NOMO-1 treated with DMSO at 0.1 percent for 48 hours (cell line): ENCODE results near the gene ZNF548.
"Not testable (repeated sequence)": the region's sequence is repeated elsewhere in the genome, so short reads cannot be mapped to it uniquely, and the experiment has no call there.

Experiments
- DNase-seq: peaks from one replicate; lab custom pipeline; 2025; ENCODE audit not compliant: unreplicated experiment; lab: John Stamatoyannopoulos, UW

ZNF548 gene

DNA sequence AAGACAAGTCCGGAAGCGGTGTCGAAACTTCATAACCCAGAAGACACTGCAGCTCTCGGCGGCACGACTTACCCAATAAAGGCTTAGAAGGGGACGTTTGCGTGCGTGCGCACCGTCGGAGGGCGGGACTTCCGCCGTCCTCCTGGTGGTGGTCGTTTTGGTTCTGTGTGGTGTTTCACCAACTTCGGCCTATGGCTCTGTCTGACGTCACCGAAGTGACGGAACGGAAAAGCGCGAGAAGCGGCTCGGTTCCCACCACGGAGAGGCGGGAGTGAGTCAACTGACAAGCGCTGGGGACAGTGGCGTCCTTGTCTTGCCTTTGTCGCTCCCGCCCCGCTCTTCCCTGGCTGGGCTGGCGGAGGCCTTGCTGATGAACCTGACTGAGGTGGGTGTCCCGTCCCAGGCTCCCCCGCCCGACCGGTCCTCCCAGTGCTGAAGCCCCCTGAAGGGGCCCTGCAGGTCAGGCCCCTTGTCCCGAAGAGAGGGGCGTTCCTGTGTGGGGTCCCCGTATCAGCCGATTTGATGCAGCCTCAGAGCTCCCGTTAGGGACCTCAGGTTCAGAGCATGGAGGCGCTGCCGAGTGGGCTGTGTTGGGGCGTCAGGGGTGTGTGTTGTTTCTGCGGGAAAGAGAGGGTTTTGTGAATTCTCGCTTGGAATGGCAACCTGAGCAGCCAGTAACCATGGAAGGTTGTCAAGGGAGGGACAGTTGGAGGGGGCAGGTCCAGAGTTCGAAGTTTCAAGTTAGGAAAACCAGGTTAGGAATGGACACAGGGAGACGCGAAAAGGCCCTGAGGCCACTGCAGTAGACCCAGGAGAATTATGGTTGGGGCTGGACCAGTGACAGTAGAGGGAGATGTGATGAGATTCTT, at the start of gene ZNF548:
ZNF548 (plus strand) TSS at position 125 of the 869 bp plus-strand sequence; CDS start at position 371, 246 bp downstream.
- peak; percentile 96 for DNase-seq

DNA sequence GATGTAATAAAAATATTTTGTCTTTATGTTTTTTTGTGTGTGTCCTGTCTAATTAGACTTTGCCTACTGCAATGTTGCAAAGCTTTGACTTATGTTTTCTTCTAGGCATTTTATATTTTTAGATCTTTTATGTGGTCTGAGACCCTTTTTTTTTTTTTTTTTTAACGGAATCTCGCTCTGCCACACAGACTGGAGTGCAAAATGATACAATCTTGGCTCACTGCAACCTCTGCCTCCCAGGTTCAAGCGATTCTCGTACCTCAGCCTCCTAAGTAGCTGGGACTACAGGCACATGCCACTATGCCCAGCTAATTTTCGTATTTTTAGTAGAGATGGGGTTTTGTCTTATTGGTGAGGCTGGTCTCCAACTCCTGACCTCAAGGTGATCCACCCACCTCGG, 47.1 kb upstream of the ZNF548 start:
- no peak for DNase-seq

DNA sequence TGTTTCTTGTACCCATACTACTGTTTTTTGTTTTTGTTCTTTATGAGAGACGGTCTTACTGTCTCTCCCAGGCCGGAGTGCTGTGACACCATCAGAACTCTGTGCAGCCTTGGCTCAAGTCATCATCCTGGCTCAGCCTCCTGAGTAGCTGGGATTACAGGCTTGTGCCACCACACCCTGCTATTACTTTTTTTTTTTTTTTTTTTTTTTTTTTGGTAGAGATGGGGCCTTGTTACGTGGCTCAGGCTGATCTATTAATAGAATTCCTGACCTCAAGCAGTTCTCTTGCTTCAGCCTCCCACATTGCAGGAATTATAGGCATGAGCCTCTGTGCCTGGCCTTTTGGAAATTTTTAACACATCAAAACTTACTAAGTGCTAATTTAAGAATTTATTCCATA, 41.5 kb upstream of the ZNF548 start:
- no peak for DNase-seq

DNA sequence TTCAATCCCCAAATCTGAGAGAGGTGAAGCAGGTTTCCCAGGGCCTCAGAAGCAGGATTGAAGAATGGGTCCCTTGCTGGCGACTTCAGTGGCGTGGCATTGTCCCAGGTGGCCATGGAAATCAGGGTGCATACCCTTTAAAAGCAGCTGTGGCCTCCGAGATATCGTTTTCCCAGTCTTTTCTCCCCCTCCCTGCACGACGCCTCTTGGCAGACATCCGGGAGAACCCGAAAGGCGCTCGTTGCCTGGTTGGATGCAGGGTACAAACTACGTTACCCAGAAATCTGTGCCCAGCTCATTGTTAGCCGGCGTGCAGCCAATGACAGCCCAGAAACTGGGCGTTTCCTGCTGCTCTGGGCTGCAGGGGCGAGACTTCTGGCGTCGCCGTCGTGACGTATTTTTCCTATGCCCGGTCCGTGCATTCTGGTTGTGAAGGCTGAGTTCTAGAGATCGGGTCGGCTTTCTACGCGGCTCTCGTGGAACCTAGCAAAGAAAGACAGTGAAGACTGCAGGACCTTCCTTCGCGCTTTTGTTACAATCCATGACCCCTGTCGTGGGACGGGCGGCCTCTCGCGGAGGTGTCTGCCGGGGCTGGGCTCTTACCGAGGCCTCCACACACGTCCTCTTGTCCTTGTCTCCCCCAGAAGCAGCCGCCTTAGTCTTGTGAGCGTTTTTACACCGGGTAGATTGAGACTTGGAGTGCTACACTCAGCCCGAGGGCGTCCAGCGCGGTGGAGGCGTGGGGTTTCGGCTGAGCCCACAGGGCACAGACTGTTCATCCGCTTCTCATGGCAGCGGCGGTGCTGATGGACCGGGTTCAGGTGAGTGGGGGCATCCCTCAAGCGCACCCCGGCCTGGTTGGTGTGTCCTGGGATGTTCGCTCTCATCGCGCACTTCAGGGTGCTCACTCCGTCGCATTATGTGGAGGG, 38.5 kb upstream of the ZNF548 start, which contains the start of gene ZNF304:
ZNF304 (plus strand) TSS at position 395 of the 929 bp plus-strand sequence; CDS start at position 789, 394 bp downstream.
- peak; percentile 92 for DNase-seq

DNA sequence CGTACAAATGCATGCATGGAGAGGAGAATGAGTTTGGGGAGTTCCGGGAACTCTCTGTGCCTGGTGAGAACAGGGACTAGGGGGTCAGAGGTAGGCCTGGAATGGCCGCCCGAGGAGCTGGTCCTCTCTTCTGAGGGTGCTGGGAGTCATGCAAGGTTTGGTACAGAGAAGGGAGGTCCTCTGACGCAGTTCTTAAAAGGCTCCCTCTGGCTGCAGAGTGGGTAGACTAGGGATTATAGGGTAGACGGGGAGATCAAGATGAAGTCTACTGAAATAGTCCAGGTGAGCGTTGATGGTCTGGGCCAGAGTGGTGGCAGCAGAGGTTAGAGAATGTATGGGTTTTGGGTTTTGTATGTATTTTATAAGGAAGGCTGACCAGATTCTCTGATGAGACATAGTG, 37.8 kb upstream of the ZNF548 start:
- DNase-seq, result no peak

DNA sequence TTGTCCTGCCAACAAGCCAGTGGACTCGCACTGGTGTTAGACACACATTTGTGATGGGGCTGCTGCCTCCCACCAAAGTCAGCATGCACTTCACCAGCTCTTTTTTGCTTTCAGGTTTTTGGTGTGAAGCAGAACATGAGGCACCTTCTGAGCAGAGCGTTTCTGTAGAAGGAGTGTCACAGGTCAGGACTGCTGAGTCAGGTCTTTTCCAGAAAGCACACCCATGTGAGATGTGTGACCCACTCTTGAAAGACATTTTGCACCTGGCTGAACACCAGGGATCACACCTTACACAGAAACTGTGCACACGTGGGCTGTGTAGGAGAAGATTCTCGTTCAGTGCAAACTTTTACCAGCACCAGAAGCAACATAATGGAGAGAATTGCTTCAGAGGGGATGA, 33.7 kb upstream of the ZNF548 start:
- no peak for DNase-seq

DNA sequence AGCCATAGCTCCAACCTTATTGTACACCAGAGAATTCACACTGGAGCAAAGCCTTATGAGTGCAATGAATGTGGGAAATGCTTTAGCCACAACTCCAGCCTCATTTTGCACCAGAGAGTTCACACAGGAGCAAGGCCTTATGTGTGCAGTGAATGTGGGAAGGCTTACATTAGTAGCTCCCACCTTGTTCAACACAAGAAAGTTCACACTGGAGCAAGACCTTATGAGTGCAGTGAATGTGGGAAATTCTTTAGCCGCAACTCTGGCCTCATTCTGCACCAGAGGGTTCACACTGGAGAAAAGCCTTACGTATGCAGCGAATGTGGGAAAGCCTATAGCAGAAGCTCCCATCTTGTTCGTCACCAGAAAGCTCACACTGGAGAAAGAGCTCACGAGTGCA, 32.2 kb upstream of the ZNF548 start:
- no peak for DNase-seq

DNA sequence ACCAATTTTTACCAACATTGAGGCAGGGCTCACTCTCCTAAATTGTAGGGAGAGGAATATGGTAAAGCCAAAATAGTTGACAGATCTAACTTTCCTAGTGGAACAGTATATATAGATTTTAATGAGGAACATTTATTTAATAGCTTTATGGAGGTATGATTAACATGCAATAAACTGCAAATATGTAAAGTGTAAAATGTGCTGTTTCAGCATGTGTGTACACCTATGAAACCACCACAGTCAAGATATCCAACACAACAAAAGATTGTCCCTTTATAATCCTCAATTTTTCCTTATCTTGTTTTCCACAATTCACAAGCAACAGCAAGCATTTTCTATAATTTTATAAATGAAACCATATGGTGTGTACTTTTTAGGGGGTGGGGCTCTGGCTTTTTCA, 30.4 kb upstream of the ZNF548 start:
- no peak for DNase-seq

DNA sequence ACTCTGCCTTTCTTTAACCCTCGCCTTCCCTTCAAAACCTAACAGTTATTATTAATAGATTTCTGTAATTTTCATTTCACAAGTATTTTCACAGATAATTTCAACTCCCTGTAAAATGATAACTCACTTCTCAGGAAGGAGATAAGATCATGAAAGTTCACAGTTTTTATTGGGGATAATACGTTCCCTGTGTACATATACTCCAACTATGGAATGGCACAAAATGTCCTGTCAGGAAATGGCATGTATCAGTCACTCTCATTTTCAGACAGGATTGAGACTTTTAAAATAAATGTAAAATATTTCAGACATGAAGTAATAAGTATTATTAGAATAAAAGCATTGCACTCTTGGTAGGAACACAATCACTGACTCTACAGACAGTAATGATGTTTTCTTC, 27.2 kb upstream of the ZNF548 start:
- DNase-seq, result no peak

DNA sequence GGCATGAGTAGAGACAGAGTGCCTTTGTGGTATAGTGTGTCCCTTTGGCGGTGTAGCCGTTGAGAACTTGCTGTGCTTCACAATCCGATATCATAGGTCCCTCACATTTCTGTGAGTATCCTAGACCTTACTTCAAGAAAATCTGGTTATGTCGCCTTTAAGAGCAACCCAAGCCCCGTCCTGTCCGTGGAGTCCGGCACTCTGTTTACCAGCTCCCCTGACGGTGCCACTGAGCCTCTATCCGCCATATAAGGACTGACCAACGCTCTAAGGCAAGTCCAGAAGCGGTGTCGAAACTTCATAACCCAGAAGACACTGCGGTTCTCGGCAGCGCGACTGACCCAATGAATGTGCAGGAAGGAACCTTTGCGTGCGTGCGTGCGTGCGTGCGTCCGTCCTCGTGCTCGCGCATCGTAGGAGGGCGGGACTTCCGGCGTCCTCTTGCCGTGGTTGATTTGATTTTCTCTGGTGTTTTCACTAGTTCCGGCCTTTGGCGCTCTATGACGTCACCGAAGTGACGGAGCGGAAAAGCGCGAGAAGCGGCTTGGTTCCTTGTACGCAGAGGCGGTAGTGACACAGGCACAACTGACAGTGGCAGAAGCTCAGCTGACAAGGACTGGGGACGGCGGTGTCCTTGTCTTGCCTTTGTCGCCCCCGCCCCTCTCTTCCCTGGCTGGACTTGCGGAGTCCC, 26.5 kb upstream of the ZNF548 start, which contains the start of the genes TRAPPC2B and ZNF547:
TRAPPC2B (plus strand) TSS at position 555 of the 691 bp plus-strand sequence. CDS start 1,283 bp downstream, outside the sequence.
ZNF547 (plus strand) TSS at position 555 of the 691 bp plus-strand sequence. CDS start 5,005 bp downstream, outside the sequence.
- DNase-seq, result peak; percentile 98

DNA sequence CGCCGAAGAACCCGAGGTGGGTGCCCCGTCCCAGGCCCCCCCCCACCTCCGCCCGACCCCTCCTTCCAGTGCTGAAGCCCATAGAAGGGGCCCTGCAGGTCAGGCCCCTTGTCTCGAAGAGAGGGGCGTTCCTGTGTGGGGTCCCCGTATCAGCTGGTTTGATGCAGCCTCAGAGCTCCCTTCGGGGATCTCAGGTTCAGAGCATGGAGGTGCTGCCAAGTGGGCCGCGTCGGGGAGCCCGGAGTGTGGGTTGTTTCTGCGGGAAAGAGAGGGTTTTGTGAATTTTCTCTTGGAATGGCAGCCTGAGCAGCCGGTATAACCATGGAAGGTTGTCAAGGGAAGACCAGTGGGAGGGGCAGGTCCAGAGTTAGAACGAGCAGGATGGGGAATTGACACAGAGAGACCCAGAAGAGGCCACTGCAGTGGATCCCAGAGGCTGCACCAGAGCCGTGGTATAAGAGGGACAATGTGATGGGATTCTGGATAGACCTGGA, 25.9 kb upstream of the ZNF548 start:
- DNase-seq, result no peak

DNA sequence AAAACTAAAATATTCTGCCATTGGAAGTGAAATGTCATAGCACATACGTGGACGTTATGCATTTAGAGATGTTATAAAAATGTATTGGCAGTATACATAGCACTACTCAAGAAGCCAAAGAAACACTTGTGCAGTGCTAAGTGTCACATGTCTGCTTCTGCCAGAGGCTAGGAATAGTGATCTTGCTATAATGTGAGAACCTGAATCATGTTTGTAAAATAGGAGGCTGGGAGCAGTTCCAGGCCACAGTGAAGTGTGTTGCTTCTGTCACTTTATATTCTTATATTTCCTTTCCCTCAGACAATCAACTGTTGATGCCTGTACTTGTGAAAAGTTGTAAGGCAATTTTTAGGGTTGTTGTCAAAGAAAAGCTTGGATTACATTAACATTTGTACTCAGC, 22.9 kb upstream of the ZNF548 start:
- DNase-seq, result no peak

DNA sequence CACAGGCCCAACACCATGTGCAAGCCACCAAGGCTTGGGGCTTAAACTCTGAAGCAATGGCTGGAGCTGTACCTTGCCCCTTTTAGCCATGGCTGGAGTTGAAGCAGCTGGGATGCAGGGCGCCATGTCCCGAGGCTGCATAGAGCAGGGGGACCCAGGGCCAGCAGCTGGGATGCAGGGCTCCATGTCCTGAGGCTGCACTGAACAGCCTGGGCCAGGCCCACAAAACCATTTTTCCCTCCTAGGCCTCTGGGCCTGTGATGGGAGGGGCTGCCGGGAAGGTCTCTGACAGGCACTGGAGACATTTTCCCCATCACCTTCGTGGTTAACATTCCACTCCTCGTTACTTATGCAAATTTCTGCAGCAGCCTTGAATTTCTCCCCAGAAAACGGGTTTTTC, 15.5 kb upstream of the ZNF548 start:
- no peak for DNase-seq

DNA sequence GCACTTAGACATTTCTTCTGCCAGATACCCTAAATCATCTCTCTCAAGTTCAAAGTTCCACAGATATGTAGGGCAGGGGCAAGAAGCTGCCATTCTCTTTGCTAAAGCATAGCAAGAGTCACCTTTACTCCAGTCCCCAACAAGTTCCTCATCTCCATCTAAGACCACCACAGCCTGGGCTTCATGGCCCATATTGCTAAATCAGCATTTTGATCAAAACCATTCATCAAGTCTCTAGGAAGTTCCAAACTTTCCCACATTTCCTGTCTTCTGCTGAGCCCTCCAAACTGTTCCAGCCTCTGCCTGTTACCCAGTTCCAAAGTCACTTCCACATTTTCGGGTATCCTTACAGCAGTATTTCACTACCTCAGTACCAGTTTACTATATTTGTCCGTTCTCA, 15.0 kb upstream of the ZNF548 start:
- DNase-seq, result not testable (repeated sequence)

DNA sequence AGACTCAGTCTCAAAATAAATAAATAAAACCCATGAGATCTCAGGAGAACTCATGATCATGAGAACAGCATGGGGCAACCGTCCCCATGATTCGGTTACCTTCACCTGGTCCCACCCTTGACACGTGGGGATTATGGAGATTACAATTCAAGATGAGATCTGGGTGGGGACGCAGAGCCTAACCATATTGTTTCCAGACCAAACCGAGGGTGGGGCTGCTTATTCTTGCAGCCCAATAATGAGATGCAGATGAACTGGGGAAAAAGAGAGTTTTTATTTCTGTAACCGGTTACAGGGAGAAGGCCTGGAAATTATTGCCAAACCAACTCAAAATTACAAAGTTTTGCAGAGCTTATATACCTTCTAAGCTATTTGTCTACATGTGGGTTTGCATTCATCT, 13.5 kb upstream of the ZNF548 start:
- no peak for DNase-seq

DNA sequence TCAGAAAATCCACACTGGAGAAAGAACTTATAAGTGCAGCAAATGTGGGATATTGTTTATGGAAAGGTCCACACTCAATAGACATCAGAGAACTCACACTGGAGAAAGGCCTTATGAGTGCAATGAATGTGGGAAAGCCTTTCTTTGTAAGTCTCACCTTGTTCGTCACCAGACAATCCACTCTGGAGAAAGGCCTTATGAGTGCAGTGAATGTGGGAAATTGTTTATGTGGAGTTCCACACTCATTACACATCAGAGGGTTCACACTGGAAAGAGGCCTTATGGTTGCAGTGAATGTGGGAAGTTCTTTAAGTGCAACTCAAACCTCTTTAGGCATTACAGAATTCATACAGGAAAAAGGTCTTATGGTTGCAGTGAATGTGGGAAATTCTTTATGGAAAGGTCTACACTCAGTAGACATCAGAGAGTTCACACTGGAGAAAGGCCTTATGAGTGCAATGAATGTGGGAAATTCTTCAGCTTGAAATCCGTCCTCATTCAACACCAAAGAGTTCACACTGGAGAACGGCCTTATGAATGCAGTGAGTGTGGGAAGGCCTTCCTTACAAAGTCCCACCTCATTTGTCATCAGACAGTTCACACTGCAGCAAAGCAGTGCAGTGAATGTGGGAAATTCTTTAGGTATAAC, 12.0 kb upstream of the ZNF548 start:
- no peak for DNase-seq

DNA sequence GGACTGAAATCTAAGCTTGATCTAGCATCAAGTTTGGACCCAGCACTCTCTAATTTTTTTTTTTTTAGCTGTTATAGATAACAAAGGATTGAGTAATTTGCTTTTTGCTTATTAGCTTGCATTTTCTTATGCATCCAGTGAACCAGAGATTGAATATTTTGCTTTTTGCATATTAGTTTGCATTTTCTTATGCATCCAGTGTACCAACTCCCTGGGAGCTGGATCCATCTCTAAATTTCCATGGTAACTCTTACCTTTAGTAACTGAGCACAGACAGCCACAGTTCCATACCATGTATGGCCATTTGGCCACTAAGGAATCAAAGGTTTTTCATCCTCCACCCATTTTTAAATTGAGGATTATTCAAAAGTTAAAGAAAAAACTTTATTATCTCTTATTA, 8.7 kb upstream of the ZNF548 start:
- no peak for DNase-seq

DNA sequence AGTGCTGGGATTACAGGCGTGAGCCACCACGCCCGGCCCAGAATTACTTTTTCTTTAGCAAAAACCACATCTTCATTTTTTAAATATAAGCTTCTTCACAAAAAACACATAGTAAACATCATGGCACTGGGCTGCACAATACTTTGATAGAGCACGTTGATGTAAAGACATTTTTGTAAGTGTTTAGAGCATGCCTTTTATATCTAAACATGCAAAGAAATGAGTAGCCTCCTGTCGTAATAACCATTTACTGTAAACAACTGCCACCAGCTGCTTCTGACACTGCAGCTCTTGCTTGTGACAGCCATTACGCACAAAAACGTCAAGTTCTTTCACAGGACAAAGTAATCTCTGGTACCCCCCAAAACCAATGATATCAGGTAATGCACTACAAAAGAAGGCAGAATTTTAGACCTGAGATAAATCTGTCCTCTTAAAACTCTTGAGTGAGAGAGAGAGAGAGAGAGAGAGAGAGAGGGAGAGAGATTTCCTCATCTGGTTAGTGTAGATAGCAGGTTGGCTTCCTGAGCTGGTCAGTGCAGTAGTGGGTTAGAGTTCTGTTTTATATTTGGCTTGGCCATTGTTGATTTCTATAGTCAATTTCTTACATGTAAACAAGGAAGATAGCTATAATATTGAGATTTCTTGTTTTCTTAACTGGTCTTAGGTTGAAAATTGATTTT, 6.7 kb upstream of the ZNF548 start:
- no peak for DNase-seq

DNA sequence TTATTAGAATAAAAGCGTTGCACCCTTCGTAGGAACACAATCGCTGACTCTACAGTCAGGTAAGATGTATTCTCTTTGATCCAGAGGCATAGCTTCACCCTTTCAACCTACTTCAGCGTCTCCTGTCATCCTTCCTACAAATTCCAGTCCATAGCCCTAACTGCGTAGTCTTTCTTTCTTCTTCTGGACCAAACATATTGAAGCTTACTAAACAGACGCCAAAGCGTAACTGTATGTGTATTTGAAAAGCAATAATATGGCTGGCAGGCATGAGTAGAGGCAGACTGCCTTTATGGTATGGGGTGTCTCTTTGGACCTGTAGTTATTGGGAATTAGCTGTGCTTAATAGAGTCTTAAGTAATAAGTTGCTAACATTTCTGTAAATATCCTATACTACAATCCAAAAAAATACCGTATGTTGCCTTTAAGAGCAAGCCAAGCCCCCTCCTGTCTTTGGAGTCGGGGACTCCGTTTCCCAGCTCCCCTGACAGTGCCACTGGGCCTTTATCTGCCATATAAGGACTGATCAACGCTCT, 392 bp upstream of the ZNF548 start:
- no peak for DNase-seq
